Measurements from ENCODE around the gene TOLLIP.

TOLLIP gene

DNA sequence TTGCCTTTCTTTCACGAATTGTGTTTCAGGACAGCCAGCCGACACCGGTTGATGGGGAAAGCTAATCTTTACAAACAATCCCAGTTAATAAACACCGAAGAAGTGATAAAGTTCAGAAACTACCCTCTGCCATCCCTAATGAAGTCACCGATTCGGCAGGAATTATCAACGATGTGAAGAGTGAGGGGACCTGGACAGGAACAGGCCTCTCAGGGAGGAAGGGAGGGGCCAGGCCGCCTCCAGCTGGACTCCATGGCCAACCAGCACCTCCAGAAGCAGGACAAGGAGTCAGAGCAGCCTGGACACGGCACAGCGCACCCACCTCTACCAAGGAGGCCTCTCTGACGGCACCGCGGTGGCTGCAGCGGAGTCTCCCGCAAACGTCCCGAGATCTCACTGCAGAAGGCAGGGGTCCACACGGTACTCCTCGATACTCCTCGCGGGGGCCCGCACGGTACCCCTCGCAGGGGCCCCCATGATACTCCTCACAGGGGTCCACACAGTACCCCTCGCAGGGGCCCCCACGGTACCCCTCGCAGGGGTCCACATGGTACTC, 3.9 kb downstream of the TOLLIP start:
- TF ChIP-seq ZBTB7A (IDR thresholded peaks at IDR 0.05; ENCODE audit: low read depth) = no peak
- TF ChIP-seq, protein P1, sequence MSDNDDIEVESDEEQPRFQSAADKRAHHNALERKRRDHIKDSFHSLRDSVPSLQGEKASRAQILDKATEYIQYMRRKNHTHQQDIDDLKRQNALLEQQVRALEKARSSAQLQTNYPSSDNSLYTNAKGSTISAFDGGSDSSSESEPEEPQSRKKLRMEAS (IDR thresholded peaks at IDR 0.05) = no peak
- no peak for TF ChIP-seq CEBPB (IDR thresholded peaks at IDR 0.05)
- no peak for TF ChIP-seq EGR1 (IDR thresholded peaks at IDR 0.05)
- no peak for TF ChIP-seq CREB1 (IDR thresholded peaks at IDR 0.05; ENCODE audit: low read depth)
- TF ChIP-seq EP300 (IDR thresholded peaks at IDR 0.05; ENCODE audit: borderline replicate concordance) = no peak
- no peak for TF ChIP-seq RAD21 (IDR thresholded peaks at IDR 0.05; ENCODE audit: low read depth)
- no peak for TF ChIP-seq FOXM1 (IDR thresholded peaks at IDR 0.05; ENCODE audit: borderline replicate concordance, low read depth)
- no peak for TF ChIP-seq TAF1 (IDR thresholded peaks at IDR 0.05; ENCODE audit: low read depth)
- TF ChIP-seq TCF12 (IDR thresholded peaks at IDR 0.05; ENCODE audit: low read depth) = no peak
- no peak for TF ChIP-seq YY1 (IDR thresholded peaks at IDR 0.05; ENCODE audit: low read depth)
- no peak for TF ChIP-seq NFIC (IDR thresholded peaks at IDR 0.05)
- TF ChIP-seq, protein P2, sequence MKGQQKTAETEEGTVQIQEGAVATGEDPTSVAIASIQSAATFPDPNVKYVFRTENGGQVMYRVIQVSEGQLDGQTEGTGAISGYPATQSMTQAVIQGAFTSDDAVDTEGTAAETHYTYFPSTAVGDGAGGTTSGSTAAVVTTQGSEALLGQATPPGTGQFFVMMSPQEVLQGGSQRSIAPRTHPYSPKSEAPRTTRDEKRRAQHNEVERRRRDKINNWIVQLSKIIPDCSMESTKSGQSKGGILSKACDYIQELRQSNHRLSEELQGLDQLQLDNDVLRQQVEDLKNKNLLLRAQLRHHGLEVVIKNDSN (IDR thresholded peaks at IDR 0.05) = no peak
- no peak for TF ChIP-seq TEAD4 (IDR thresholded peaks at IDR 0.05)
- TF ChIP-seq, protein P3, sequence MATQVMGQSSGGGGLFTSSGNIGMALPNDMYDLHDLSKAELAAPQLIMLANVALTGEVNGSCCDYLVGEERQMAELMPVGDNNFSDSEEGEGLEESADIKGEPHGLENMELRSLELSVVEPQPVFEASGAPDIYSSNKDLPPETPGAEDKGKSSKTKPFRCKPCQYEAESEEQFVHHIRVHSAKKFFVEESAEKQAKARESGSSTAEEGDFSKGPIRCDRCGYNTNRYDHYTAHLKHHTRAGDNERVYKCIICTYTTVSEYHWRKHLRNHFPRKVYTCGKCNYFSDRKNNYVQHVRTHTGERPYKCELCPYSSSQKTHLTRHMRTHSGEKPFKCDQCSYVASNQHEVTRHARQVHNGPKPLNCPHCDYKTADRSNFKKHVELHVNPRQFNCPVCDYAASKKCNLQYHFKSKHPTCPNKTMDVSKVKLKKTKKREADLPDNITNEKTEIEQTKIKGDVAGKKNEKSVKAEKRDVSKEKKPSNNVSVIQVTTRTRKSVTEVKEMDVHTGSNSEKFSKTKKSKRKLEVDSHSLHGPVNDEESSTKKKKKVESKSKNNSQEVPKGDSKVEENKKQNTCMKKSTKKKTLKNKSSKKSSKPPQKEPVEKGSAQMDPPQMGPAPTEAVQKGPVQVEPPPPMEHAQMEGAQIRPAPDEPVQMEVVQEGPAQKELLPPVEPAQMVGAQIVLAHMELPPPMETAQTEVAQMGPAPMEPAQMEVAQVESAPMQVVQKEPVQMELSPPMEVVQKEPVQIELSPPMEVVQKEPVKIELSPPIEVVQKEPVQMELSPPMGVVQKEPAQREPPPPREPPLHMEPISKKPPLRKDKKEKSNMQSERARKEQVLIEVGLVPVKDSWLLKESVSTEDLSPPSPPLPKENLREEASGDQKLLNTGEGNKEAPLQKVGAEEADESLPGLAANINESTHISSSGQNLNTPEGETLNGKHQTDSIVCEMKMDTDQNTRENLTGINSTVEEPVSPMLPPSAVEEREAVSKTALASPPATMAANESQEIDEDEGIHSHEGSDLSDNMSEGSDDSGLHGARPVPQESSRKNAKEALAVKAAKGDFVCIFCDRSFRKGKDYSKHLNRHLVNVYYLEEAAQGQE (IDR thresholded peaks at IDR 0.05; ENCODE audit: low read depth) = no peak

DNA sequence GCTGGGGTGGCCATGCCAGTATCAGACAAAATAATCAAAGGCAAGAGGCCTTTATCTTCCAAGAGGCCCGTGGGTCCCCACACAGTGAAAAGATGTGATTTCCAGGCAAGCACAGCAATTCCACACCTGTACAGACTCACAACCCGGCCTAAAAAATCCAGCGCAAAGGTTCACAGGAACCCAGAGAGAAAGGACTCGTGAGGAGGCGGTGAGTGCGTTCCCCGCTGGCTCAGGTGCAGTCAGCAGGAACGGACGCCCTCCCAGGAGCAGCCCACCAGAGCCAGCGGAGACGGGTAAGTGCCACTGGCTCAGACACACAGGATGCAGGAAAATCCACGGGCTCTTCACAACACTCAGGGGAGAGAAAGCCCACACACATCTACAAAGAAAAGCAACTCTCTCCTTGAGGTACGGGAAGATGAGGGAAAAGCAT, 4.4 kb downstream of the TOLLIP start:
- TF ChIP-seq CREB1 (IDR thresholded peaks at IDR 0.05; ENCODE audit: low read depth) (no peak), TAF1 (IDR thresholded peaks at IDR 0.05; ENCODE audit: low read depth) (no peak), RAD21 (IDR thresholded peaks at IDR 0.05; ENCODE audit: low read depth) (no peak), TCF12 (IDR thresholded peaks at IDR 0.05; ENCODE audit: low read depth) (no peak), ZBTB7A (IDR thresholded peaks at IDR 0.05; ENCODE audit: low read depth) (no peak), EP300 (IDR thresholded peaks at IDR 0.05; ENCODE audit: borderline replicate concordance) (no peak), FOXM1 (IDR thresholded peaks at IDR 0.05; ENCODE audit: borderline replicate concordance, low read depth) (no peak), YY1 (IDR thresholded peaks at IDR 0.05; ENCODE audit: low read depth) (no peak), EGR1 (IDR thresholded peaks at IDR 0.05) (no peak), TEAD4 (IDR thresholded peaks at IDR 0.05) (no peak), NFIC (IDR thresholded peaks at IDR 0.05) (no peak), CEBPB (IDR thresholded peaks at IDR 0.05) (no peak)
- TF ChIP-seq, protein P1 (IDR thresholded peaks at IDR 0.05) = no peak
- TF ChIP-seq, protein P2 (IDR thresholded peaks at IDR 0.05) = no peak
- TF ChIP-seq, protein P3 (IDR thresholded peaks at IDR 0.05; ENCODE audit: low read depth) = no peak

DNA sequence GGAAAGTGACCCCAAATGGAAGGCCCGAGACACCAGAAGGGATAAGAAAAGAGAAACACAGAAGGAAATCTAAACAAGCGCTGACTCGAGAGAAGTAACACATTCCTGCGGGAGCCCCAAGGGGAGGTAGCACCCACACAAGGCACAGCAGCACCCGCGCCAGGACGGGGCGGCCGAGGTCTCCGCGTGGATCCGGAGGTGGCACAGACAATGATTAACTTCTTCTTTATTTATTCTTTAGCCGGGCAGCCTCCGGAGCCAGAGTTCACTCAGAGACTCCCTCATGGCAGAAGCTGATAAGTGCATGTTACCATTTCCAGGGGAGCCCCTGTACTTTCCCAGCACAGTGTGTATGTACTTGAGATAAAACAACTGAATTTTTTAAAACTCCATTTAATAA, 5.1 kb downstream of the TOLLIP start:
- TF ChIP-seq, protein P2 (IDR thresholded peaks at IDR 0.05) = no peak
- TF ChIP-seq, protein P1 (IDR thresholded peaks at IDR 0.05) = no peak
- TF ChIP-seq CREB1 (IDR thresholded peaks at IDR 0.05; ENCODE audit: low read depth) = no peak
- no peak for TF ChIP-seq TEAD4 (IDR thresholded peaks at IDR 0.05)
- no peak for TF ChIP-seq TAF1 (IDR thresholded peaks at IDR 0.05; ENCODE audit: low read depth)
- no peak for TF ChIP-seq YY1 (IDR thresholded peaks at IDR 0.05; ENCODE audit: low read depth)
- TF ChIP-seq EP300 (IDR thresholded peaks at IDR 0.05; ENCODE audit: borderline replicate concordance) = no peak
- TF ChIP-seq RAD21 (IDR thresholded peaks at IDR 0.05; ENCODE audit: low read depth) = no peak
- TF ChIP-seq EGR1 (IDR thresholded peaks at IDR 0.05) = no peak
- no peak for TF ChIP-seq NFIC (IDR thresholded peaks at IDR 0.05)
- TF ChIP-seq CEBPB (IDR thresholded peaks at IDR 0.05) = no peak
- TF ChIP-seq TCF12 (IDR thresholded peaks at IDR 0.05; ENCODE audit: low read depth) = no peak
- TF ChIP-seq, protein P3 (IDR thresholded peaks at IDR 0.05; ENCODE audit: low read depth) = no peak
- TF ChIP-seq ZBTB7A (IDR thresholded peaks at IDR 0.05; ENCODE audit: low read depth) = no peak
- TF ChIP-seq FOXM1 (IDR thresholded peaks at IDR 0.05; ENCODE audit: borderline replicate concordance, low read depth) = no peak

All from Ishikawa (cell line).